ENCODE results near the gene GOSR1.
"Not testable (repeated sequence)": the region's sequence is repeated elsewhere in the genome, so short reads cannot be mapped to it uniquely, and the experiment has no call there.

GOSR1 gene

GRCh38 chr17:30571404-30571803 lies 94.2 kb downstream of the GOSR1 start:
- H3K4me3 ChIP-seq (ENCODE audit: low read depth, low read length); H3K9ac ChIP-seq (ENCODE audit: low read length); H3K27me3 ChIP-seq (ENCODE audit: control insufficient read depth, insufficient read depth, low read length); H3K36me3 ChIP-seq (ENCODE audit: control insufficient read depth, insufficient read depth, low read length); H3K9me3 ChIP-seq (ENCODE audit: control insufficient read depth, insufficient read depth, low read depth, low read length); H3K27ac ChIP-seq (ENCODE audit: low read depth, low read length): not testable (repeated sequence)
- peaks cover 10% of the 10 kb centered on the region; the same call in 1 of the 2 replicates for H3K4me1 ChIP-seq (ENCODE audit: control insufficient read depth, insufficient read depth, low read length)

DNA sequence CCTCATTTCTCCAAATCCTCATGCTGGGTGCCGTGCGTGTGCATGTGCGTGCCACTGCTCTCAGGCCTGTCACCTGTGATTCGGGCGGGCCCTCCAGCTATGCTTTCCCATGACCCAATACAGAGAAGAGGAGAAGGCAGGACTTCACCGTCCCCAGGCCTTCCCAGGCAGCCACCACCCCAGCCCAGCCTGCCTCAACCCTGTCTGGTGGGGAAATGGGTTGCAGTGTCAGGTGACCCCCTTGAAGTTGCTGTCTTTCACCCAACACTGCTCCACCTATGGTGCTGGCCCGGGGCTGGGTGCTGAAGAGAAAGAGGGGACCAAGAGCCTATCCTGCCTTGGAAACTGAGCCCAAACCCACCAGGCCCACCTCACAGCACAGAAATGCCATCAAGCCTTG lies 94.7 kb downstream of the GOSR1 start:
- H3K4me1 ChIP-seq (ENCODE audit: control insufficient read depth, insufficient read depth, low read length): peaks cover 8% of the 10 kb centered on the region; the same call in 1 of the 2 replicates
- no peaks in the 10 kb centered on the region for H3K27me3 ChIP-seq (ENCODE audit: control insufficient read depth, insufficient read depth, low read length)

DNA sequence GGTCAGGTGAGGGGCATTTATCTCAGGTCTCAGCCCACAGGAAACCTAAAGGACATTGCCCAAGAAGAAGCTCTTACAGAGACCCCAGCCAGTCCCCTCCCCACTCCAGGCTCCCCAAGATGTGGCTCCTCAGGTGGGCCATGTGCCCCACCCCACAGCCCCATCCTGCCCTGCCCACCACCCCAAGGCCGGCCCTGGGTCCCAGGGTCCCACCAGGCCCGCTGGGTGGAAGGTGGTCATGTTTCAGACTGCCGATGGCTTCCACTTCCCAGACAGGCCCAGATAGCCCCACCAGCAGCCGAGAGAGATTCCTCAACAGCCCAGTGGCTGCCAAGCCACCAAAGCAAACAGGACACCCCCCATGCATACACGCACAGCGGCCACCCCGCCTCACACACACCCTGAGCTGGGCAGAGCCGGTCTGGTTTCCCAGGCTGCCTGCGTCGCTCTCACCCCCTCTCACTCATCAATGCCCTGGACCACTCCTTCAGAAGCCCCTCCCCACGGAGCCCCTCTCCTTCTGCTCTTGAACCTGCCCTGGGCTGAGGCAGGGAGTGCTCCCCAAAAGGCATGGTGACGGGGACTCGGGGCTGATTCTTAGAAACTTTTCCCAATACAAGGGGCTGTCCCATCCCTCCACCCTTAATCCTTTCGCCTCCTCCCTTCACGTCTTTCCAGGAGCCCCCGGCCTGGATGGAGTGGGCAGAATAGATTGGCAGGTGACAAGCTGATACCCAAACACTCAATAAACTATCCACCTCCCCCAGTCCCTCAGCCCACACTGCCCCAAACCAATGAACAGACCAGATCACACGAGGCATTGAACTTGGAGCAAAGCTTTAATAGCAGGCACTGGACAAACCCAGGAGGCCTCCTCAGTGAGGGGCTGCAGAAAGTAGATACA lies 95.7 kb downstream of the GOSR1 start:
- not testable (repeated sequence) for H3K27me3 ChIP-seq (ENCODE audit: control insufficient read depth, insufficient read depth, low read length)

More for the DNA sequence above, 94.7 kb downstream of the GOSR1 start:
- no peak overlapping the region for H3K9ac ChIP-seq (ENCODE audit: low read length)
- no peaks in the 10 kb centered on the region for H3K36me3 ChIP-seq (ENCODE audit: control insufficient read depth, insufficient read depth, low read length)
- no peak overlapping the region for H3K4me3 ChIP-seq (ENCODE audit: low read depth, low read length)
- no peak overlapping the region for H3K27ac ChIP-seq (ENCODE audit: low read depth, low read length)
- H3K9me3 ChIP-seq (ENCODE audit: control insufficient read depth, insufficient read depth, low read depth, low read length): no peaks in the 10 kb centered on the region

GRCh38 chr17:30573603-30574175 lies 96.5 kb downstream of the GOSR1 start:
- Histone ChIP-seq H3K4me3 (ENCODE audit: low read depth, low read length) (no peak overlapping the region), H3K27me3 (ENCODE audit: control insufficient read depth, insufficient read depth, low read length) (no peaks in the 10 kb centered on the region), H3K36me3 (ENCODE audit: control insufficient read depth, insufficient read depth, low read length) (no peaks in the 10 kb centered on the region), H3K4me1 (ENCODE audit: control insufficient read depth, insufficient read depth, low read length) (peaks cover 4% of the 10 kb centered on the region; the same call in 1 of the 2 replicates), H3K27ac (ENCODE audit: low read depth, low read length) (no peak overlapping the region), H3K9me3 (ENCODE audit: control insufficient read depth, insufficient read depth, low read depth, low read length) (no peaks in the 10 kb centered on the region), H3K9ac (ENCODE audit: low read length) (no peak overlapping the region)

More for the DNA sequence above, 95.7 kb downstream of the GOSR1 start:
- H3K36me3 ChIP-seq (ENCODE audit: control insufficient read depth, insufficient read depth, low read length); H3K9me3 ChIP-seq (ENCODE audit: control insufficient read depth, insufficient read depth, low read depth, low read length); H3K27ac ChIP-seq (ENCODE audit: low read depth, low read length); H3K4me1 ChIP-seq (ENCODE audit: control insufficient read depth, insufficient read depth, low read length); H3K4me3 ChIP-seq (ENCODE audit: low read depth, low read length); H3K9ac ChIP-seq (ENCODE audit: low read length): not testable (repeated sequence)

GRCh38 chr17:30574309-30574708 lies 97.1 kb downstream of the GOSR1 start:
- not testable (repeated sequence) for H3K4me1 ChIP-seq (ENCODE audit: control insufficient read depth, insufficient read depth, low read length); H3K36me3 ChIP-seq (ENCODE audit: control insufficient read depth, insufficient read depth, low read length); H3K27ac ChIP-seq (ENCODE audit: low read depth, low read length); H3K9ac ChIP-seq (ENCODE audit: low read length); H3K4me3 ChIP-seq (ENCODE audit: low read depth, low read length); H3K27me3 ChIP-seq (ENCODE audit: control insufficient read depth, insufficient read depth, low read length); H3K9me3 ChIP-seq (ENCODE audit: control insufficient read depth, insufficient read depth, low read depth, low read length)

DNA sequence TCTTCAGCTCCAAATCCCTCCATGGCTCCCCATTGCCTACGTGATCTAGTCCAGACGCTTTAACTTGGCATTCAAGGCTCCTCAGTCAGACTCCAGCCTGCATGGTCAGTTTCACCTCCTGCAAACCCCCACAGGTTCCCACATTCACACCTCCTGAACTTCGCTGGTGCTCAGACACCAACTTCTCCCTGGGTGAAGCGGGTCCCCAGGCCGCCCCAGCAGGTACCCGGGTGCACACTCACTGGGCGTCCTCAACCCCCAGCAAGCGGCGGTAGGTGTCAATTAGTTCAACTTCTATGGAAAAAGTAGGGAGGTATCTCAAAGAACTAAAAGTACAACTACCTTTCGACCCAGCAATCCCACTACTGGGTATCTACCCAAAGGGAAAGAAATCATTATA lies 97.6 kb downstream of the GOSR1 start:
- not testable (repeated sequence) for H3K9me3 ChIP-seq (ENCODE audit: control insufficient read depth, insufficient read depth, low read depth, low read length); H3K4me1 ChIP-seq (ENCODE audit: control insufficient read depth, insufficient read depth, low read length); H3K4me3 ChIP-seq (ENCODE audit: low read depth, low read length); H3K9ac ChIP-seq (ENCODE audit: low read length); H3K36me3 ChIP-seq (ENCODE audit: control insufficient read depth, insufficient read depth, low read length); H3K27ac ChIP-seq (ENCODE audit: low read depth, low read length); H3K27me3 ChIP-seq (ENCODE audit: control insufficient read depth, insufficient read depth, low read length)

GRCh38 chr17:30575648-30576325 lies 98.6 kb downstream of the GOSR1 start:
- not testable (repeated sequence) for H3K36me3 ChIP-seq (ENCODE audit: control insufficient read depth, insufficient read depth, low read length); H3K9ac ChIP-seq (ENCODE audit: low read length); H3K27ac ChIP-seq (ENCODE audit: low read depth, low read length); H3K27me3 ChIP-seq (ENCODE audit: control insufficient read depth, insufficient read depth, low read length); H3K4me1 ChIP-seq (ENCODE audit: control insufficient read depth, insufficient read depth, low read length); H3K9me3 ChIP-seq (ENCODE audit: control insufficient read depth, insufficient read depth, low read depth, low read length); H3K4me3 ChIP-seq (ENCODE audit: low read depth, low read length)

- Histone ChIP-seq H3K4me3 (ENCODE audit: low read depth, low read length) (no peak overlapping the region), H3K9ac (ENCODE audit: low read length) (no peak overlapping the region), H3K9me3 (ENCODE audit: control insufficient read depth, insufficient read depth, low read depth, low read length) (no peaks in the 10 kb centered on the region), H3K27me3 (ENCODE audit: control insufficient read depth, insufficient read depth, low read length) (no peaks in the 10 kb centered on the region), H3K4me1 (ENCODE audit: control insufficient read depth, insufficient read depth, low read length) (peaks cover 6% of the 10 kb centered on the region), H3K27ac (ENCODE audit: low read depth, low read length) (no peak overlapping the region), H3K36me3 (ENCODE audit: control insufficient read depth, insufficient read depth, low read length) (no peaks in the 10 kb centered on the region)
Observed at GRCh38 chr17:30576326-30576861, 99.2 kb downstream of the GOSR1 start.

All from HUES6 (cell line).